IMR-90 (cell line): ENCODE measurements around the gene ECT2. TPM values are rescaled to one million over a fixed set of nuclear protein-coding genes. Genes with fewer than 3 reads are reported as not detected.
"Not testable (repeated sequence)": the region's sequence is repeated elsewhere in the genome, so short reads cannot be mapped to it uniquely, and the experiment has no call there.

Experiments used
- ATAC-seq: fragments of 200-7000 bp; cut with Tn5 transposase; 2 replicates; pipeline ENCODE4 v1.9.1; 2020; ENCODE audit warnings: low read depth, mild to moderate bottlenecking, moderate library complexity
- BruUV-seq: library from RNA; stranded (reverse); fragments of 400-500 nt; replicated peaks from 2 replicates; lab custom pipeline; 2021; lab: Mats Ljungman, UMichigan
- CTCF ChIA-PET: fragments of 300-600 bp; formaldehyde crosslinking; extraction: SDS; loops from one replicate; lab custom pipeline; 2021; ENCODE audit warnings: antibody characterized with exemption; lab: Yijun Ruan, JAX
- POLR2A ChIA-PET: fragments of 300-600 bp; sonication (Branson Sonifier 250); formaldehyde crosslinking; loops from one replicate; lab custom pipeline; 2022; ENCODE audit warnings: antibody characterized with exemption; ENCODE audit not compliant: unreplicated experiment; lab: Charles Lee
- DNase-seq: peaks from one replicate; pipeline ENCODE4 v3.0.0; 2013
- H2AFZ ChIP-seq: replicated peaks from 2 replicates; pipeline ENCODE3; 2013; ENCODE audit warnings: low read length, mild to moderate bottlenecking; ENCODE audit not compliant: poor library complexity
- H2AK5ac ChIP-seq: 2 replicates; pipeline ENCODE4 v1.6.1; 2013; ENCODE audit warnings: low read depth, low read length, inconsistent platforms
- H2AK9ac ChIP-seq: replicated peaks from 2 replicates; pipeline ENCODE3; 2013; ENCODE audit warnings: mild to moderate bottlenecking, low read depth, low read length, moderate library complexity; ENCODE audit not compliant: poor library complexity
- H2BK120ac ChIP-seq: 2 replicates; pipeline ENCODE4 v1.6.1; 2013; ENCODE audit warnings: low read depth, low read length, inconsistent platforms
- H2BK15ac ChIP-seq: 3 replicates; pipeline ENCODE4 v1.6.1; 2013; ENCODE audit warnings: low read depth, low read length, inconsistent platforms
- H2BK20ac ChIP-seq: 2 replicates; pipeline ENCODE4 v1.6.1; 2013; ENCODE audit warnings: low read depth, mild to moderate bottlenecking, inconsistent platforms, low read length, moderate library complexity
- H2BK5ac ChIP-seq: 2 replicates; pipeline ENCODE4 v1.6.1; 2013; ENCODE audit warnings: mild to moderate bottlenecking, low read depth, low read length, inconsistent platforms; ENCODE audit not compliant: poor library complexity, severe bottlenecking
- H3K14ac ChIP-seq: replicated peaks from 2 replicates; pipeline ENCODE4 v1.6.1; 2013; ENCODE audit warnings: low read depth, low read length, inconsistent platforms
- H3K18ac ChIP-seq: 2 replicates; pipeline ENCODE4 v1.6.1; 2013; ENCODE audit warnings: low read depth, low read length, control low read depth
- H3K23ac ChIP-seq: 2 replicates; pipeline ENCODE4 v1.6.1; 2013; ENCODE audit warnings: low read depth, low read length, inconsistent platforms
- H3K27ac ChIP-seq: 2 replicates; pipeline ENCODE4 v1.5.1; 2013; ENCODE audit warnings: mild to moderate bottlenecking, control low read depth, low read length; ENCODE audit not compliant: insufficient read depth
- H3K27me3 ChIP-seq: 2 replicates; pipeline ENCODE4 v1.6.1; 2013; ENCODE audit warnings: low read length; ENCODE audit not compliant: control insufficient read depth, insufficient read depth
- H3K36me3 ChIP-seq: 2 replicates; pipeline ENCODE4 v1.6.1; 2013; ENCODE audit warnings: low read length, mixed read lengths; ENCODE audit not compliant: control insufficient read depth, insufficient read depth
- H3K4ac ChIP-seq: 2 replicates; pipeline ENCODE4 v1.6.1; 2013; ENCODE audit warnings: low read depth, low read length, inconsistent platforms
- H3K4me1 ChIP-seq: 2 replicates; pipeline ENCODE4 v1.6.1; 2013; ENCODE audit warnings: low read length, mixed read lengths; ENCODE audit not compliant: control insufficient read depth, insufficient read depth
- H3K4me2 ChIP-seq: 2 replicates; pipeline ENCODE4 v1.6.1; 2013; ENCODE audit warnings: low read depth, mild to moderate bottlenecking, control low read depth, low read length, moderate library complexity
- H3K4me3 ChIP-seq: 2 replicates; pipeline ENCODE4 v1.5.1; 2013; ENCODE audit warnings: low read depth, mild to moderate bottlenecking, control low read depth, low read length, moderate library complexity; ENCODE audit not compliant: insufficient read depth
- H3K56ac ChIP-seq: 2 replicates; pipeline ENCODE4 v1.6.1; 2013; ENCODE audit warnings: low read length, inconsistent platforms; ENCODE audit not compliant: insufficient read depth; ENCODE audit errors: extremely low read depth
- H3K79me1 ChIP-seq, 2 experiments: 2 replicates each; pipeline ENCODE4 v1.6.1; 2013; ENCODE audit warnings: low read length in 2 of 2, inconsistent platforms in 1 of 2, low read depth in 1 of 2
- H3K9ac ChIP-seq: 2 replicates; pipeline ENCODE4 v1.6.1; 2013; ENCODE audit warnings: low read depth, low read length, control low read depth
- H3K9me1 ChIP-seq: 2 replicates; pipeline ENCODE4 v1.6.1; 2013; ENCODE audit warnings: low read length, inconsistent platforms; ENCODE audit not compliant: insufficient read depth
- H3K9me3 ChIP-seq: 2 replicates; pipeline ENCODE4 v1.6.1; 2013; ENCODE audit warnings: low read length; ENCODE audit not compliant: control insufficient read depth, insufficient read depth
- H4K20me1 ChIP-seq: 2 replicates; pipeline ENCODE4 v1.6.1; 2013; ENCODE audit warnings: low read length, inconsistent platforms; ENCODE audit not compliant: insufficient read depth
- H4K5ac ChIP-seq: 2 replicates; pipeline ENCODE4 v1.6.1; 2013; ENCODE audit warnings: mild to moderate bottlenecking, low read depth, low read length, control low read depth
- H4K8ac ChIP-seq, 2 experiments: 2 replicates each; pipeline ENCODE4 v1.6.1; 2013; ENCODE audit warnings: low read depth in 2 of 2, low read length in 2 of 2, control low read depth in 1 of 2, inconsistent platforms in 1 of 2
- H4K91ac ChIP-seq: 2 replicates; pipeline ENCODE4 v1.6.1; 2013; ENCODE audit warnings: low read depth, low read length, inconsistent platforms; ENCODE audit not compliant: insufficient read depth
- BHLHE40 ChIP-seq: fragments of 150-350 bp; IDR thresholded peaks from 2 replicates; pipeline ENCODE4 v1.6.1; 2016; ENCODE audit warnings: mild to moderate bottlenecking, low read depth, low read length
- CHD1 ChIP-seq: IDR thresholded peaks from 2 replicates; pipeline ENCODE4 v1.6.1; 2012; ENCODE audit warnings: low read depth, low read length, improper control_type of control experiment
- CTCF ChIP-seq: conservative IDR thresholded peaks from 2 replicates; pipeline ENCODE4 v1.5.1; 2012; ENCODE audit warnings: mild to moderate bottlenecking, low read depth, low read length, improper control_type of control experiment
- FOS ChIP-seq: fragments of 150-350 bp; IDR thresholded peaks from 2 replicates; pipeline ENCODE4 v1.6.1; 2016; ENCODE audit warnings: low read depth, low read length
- MAFK ChIP-seq: IDR thresholded peaks from 2 replicates; pipeline ENCODE4 v1.6.1; 2012; ENCODE audit warnings: low read depth, low read length, improper control_type of control experiment
- NFE2L2 ChIP-seq: fragments of 150-350 bp; IDR thresholded peaks from 2 replicates; pipeline ENCODE4 v1.6.1; 2016; ENCODE audit warnings: low read depth, mild to moderate bottlenecking, low read length
- RFX5 ChIP-seq: IDR thresholded peaks from 2 replicates; pipeline ENCODE4 v1.8.0; 2012; ENCODE audit warnings: low read depth, mild to moderate bottlenecking, low read length, moderate library complexity
- USF2 ChIP-seq: fragments of 150-350 bp; IDR thresholded peaks from 2 replicates; pipeline ENCODE4 v1.6.1; 2017; ENCODE audit warnings: mild to moderate bottlenecking, antibody characterized with exemption, low read length, low read depth
- WGBS, 2 experiments: methylation state at CpG; one replicate each; pipeline versions ENCODE4 v1.1.5 to v1.1.7; 2013; ENCODE audit warnings: missing lambda C conversion rate in 2 of 2; ENCODE audit not compliant: insufficient read length in 1 of 2; ENCODE audit errors: extremely low coverage in 2 of 2; 5-methylcytosine and 5-hydroxymethylcytosine counted together
- dilution Hi-C: fragments of 300-500 bp; cut with HindIII; formaldehyde crosslinking; loops from one replicate; pipeline ENCODE4 v1.14.3; 2018; ENCODE audit warnings: low sequenced_read_pairs; ENCODE audit not compliant: unreplicated experiment
- in situ Hi-C: fragments of 300-500 bp; cut with MboI; formaldehyde crosslinking; loops from 3 replicates; pipeline ENCODE4 v1.14.3; 2019; ENCODE audit warnings: low sequenced_read_pairs, inconsistent platforms, mixed read lengths
- intact Hi-C: fragments of 100-400 bp; cut with micrococcal nuclease; formaldehyde crosslinking; loops from 2 replicates; pipeline ENCODE4 v1.10.0; 2022
- polyA plus RNA-seq, 3 experiments: library from polyadenylated mRNA; depleted of rRNA; stranded (reverse); fragments of >200 nt; gene quantifications; 2 replicates each; pipeline ENCODE4 v1.2.3, GENCODE V29; 2012; ENCODE audit warnings: low replicate concordance in 1 of 3
- total RNA-seq: library from RNA; depleted of rRNA; stranded (reverse); fragments of >200 nt; gene quantifications from 2 replicates; pipeline ENCODE4 v1.2.3, GENCODE V29; 2012

ECT2 gene
- total and polyA plus RNA-seq, 2 of the 4 experiments (the other 2 are of a cell fraction) = 18.1 to 37.8 TPM

GRCh38 chr3:172824229-172824628, 73.7 kb downstream of the ECT2 start:
- H2BK15ac ChIP-seq = no peak overlapping the region
- BruUV-seq = no TSS peak
- dilution Hi-C loops = no loop called here
- no peak overlapping the region for H4K8ac ChIP-seq
- no peak overlapping the region for H3K56ac ChIP-seq
- no peak overlapping the region for H2BK120ac ChIP-seq
- no peak overlapping the region for H4K5ac ChIP-seq
- H2BK20ac ChIP-seq = no peak overlapping the region
- no peak overlapping the region for H3K9ac ChIP-seq
- POLR2A ChIA-PET = no interaction called here
- no peaks in the 10 kb centered on the region for H3K27me3 ChIP-seq
- no peaks in the 10 kb centered on the region for H3K4me1 ChIP-seq
- CTCF ChIA-PET = no interaction called here
- H3K27ac ChIP-seq = no peak overlapping the region
- no peak overlapping the region for H3K4ac ChIP-seq
- WGBS, 2 experiments = no CpG with 5 or more reads among the region's 2 CpGs
- no peak overlapping the region for H3K23ac ChIP-seq
- intact Hi-C loops = no loop called here
- no peak overlapping the region for H2BK5ac ChIP-seq
- DNase-seq = no peak
- H2AK9ac ChIP-seq = no peak overlapping the region
- TF ChIP-seq FOS (no peak), CHD1 (no peak), CTCF (no peak), NFE2L2 (no peak), MAFK (no peak), USF2 (no peak), RFX5 (no peak), BHLHE40 (no peak)
- no peak overlapping the region for H2AK5ac ChIP-seq
- H4K20me1 ChIP-seq = no peaks in the 10 kb centered on the region
- no peak overlapping the region for H3K18ac ChIP-seq
- no peak overlapping the region for H4K91ac ChIP-seq
- no peak overlapping the region for H3K4me3 ChIP-seq
- in situ Hi-C loops = no loop called here
- H3K9me3 ChIP-seq = no peaks in the 10 kb centered on the region
- H3K14ac ChIP-seq = no peak overlapping the region
- no peaks in the 10 kb centered on the region for H3K9me1 ChIP-seq
- no peak overlapping the region for H3K4me2 ChIP-seq
- no peak for ATAC-seq
- H2AFZ ChIP-seq = no peak overlapping the region
- H3K36me3 ChIP-seq = no peaks in the 10 kb centered on the region
- H3K79me1 ChIP-seq = no peaks in the 10 kb centered on the region

GRCh38 chr3:172827231-172827630, 76.7 kb downstream of the ECT2 start:
- H3K9me3 ChIP-seq, H3K18ac ChIP-seq, POLR2A ChIA-PET, H4K91ac ChIP-seq, ATAC-seq, H2BK15ac ChIP-seq, H3K79me1 ChIP-seq, H4K8ac ChIP-seq, H2AK9ac ChIP-seq, H3K4me1 ChIP-seq, intact Hi-C loops, DNase-seq, BruUV-seq, H3K14ac ChIP-seq, H3K9me1 ChIP-seq, H3K56ac ChIP-seq, H3K27ac ChIP-seq, H3K4me3 ChIP-seq, H2AK5ac ChIP-seq, H3K4ac ChIP-seq, H2AFZ ChIP-seq, H3K23ac ChIP-seq, H3K27me3 ChIP-seq, H3K9ac ChIP-seq, CTCF ChIA-PET, H2BK120ac ChIP-seq, H2BK20ac ChIP-seq, H4K20me1 ChIP-seq, H3K36me3 ChIP-seq, dilution Hi-C loops, H3K4me2 ChIP-seq, in situ Hi-C loops, H4K5ac ChIP-seq, H2BK5ac ChIP-seq: not testable (repeated sequence)
- WGBS, 2 experiments = no CpG with 5 or more reads among the region's 2 CpGs
